ENCODE data around the gene RNASEL.

The RNASEL gene

GRCh38 chr1:182628657-182629056 is 39.6 kb upstream of the RNASEL start:
- DNase-seq (ENCODE audit: low spot score): no peak
- in situ Hi-C loops (cut with MboI; ENCODE audit: low pct_unique_long_range_greater_than_20kb, low sequenced_read_pairs, unreplicated experiment): no loop called here
- TF ChIP-seq, protein P1, sequence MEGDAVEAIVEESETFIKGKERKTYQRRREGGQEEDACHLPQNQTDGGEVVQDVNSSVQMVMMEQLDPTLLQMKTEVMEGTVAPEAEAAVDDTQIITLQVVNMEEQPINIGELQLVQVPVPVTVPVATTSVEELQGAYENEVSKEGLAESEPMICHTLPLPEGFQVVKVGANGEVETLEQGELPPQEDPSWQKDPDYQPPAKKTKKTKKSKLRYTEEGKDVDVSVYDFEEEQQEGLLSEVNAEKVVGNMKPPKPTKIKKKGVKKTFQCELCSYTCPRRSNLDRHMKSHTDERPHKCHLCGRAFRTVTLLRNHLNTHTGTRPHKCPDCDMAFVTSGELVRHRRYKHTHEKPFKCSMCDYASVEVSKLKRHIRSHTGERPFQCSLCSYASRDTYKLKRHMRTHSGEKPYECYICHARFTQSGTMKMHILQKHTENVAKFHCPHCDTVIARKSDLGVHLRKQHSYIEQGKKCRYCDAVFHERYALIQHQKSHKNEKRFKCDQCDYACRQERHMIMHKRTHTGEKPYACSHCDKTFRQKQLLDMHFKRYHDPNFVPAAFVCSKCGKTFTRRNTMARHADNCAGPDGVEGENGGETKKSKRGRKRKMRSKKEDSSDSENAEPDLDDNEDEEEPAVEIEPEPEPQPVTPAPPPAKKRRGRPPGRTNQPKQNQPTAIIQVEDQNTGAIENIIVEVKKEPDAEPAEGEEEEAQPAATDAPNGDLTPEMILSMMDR (IDR thresholded peaks at IDR 0.05; ENCODE audit: extremely low read depth, insufficient read depth, missing control alignments): no peak

- in situ Hi-C loops (cut with MboI; ENCODE audit: low pct_unique_long_range_greater_than_20kb, low sequenced_read_pairs, unreplicated experiment): no loop called here
- TF ChIP-seq, protein P1 (IDR thresholded peaks at IDR 0.05; ENCODE audit: extremely low read depth, insufficient read depth, missing control alignments): no peak
- no peak for DNase-seq (ENCODE audit: low spot score)
Observed at GRCh38 chr1:182627622-182628021, 38.6 kb upstream of the RNASEL start.

GRCh38 chr1:182626527-182626926 is 37.5 kb upstream of the RNASEL start:
- in situ Hi-C loops (cut with MboI; ENCODE audit: low pct_unique_long_range_greater_than_20kb, low sequenced_read_pairs, unreplicated experiment): no loop called here
- TF ChIP-seq, protein P1 (IDR thresholded peaks at IDR 0.05; ENCODE audit: extremely low read depth, insufficient read depth, missing control alignments): no peak

GRCh38 chr1:182625719-182626504 is 36.9 kb upstream of the RNASEL start:
- TF ChIP-seq, protein P1 (IDR thresholded peaks at IDR 0.05; ENCODE audit: extremely low read depth, insufficient read depth, missing control alignments): no peak
- no peak for DNase-seq (ENCODE audit: low spot score)
- in situ Hi-C loops (cut with MboI; ENCODE audit: low pct_unique_long_range_greater_than_20kb, low sequenced_read_pairs, unreplicated experiment): no loop called here

More at GRCh38 chr1:182626527-182626926, 37.5 kb upstream of the RNASEL start:
- no peak for DNase-seq (ENCODE audit: low spot score)

- DNase-seq (ENCODE audit: low spot score): no peak
- TF ChIP-seq, protein P1 (IDR thresholded peaks at IDR 0.05; ENCODE audit: extremely low read depth, insufficient read depth, missing control alignments): no peak
- in situ Hi-C loops (cut with MboI; ENCODE audit: low pct_unique_long_range_greater_than_20kb, low sequenced_read_pairs, unreplicated experiment): no loop called here
Observed at GRCh38 chr1:182625024-182625423, 36.0 kb upstream of the RNASEL start.

DNA sequence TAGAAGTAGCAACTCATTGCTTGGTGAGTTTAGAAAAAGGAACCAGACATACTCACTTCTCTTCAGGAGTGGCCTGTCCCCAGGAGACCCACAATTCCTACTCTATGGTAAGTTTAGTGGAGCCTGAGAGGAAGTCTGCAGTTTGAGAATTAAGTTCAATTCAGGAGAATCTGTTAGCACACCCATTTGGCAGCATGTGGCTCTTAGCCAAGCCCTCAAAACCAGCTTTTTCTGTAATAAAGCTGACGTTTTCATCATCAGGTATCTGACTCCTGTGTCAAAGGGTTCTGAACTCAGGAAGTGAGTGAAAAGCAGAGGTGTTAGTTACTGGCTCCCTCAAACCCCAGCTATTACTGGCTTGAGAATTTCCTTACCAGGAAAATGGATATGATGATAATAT is 35.5 kb upstream of the RNASEL start:
- in situ Hi-C loops (cut with MboI; ENCODE audit: low pct_unique_long_range_greater_than_20kb, low sequenced_read_pairs, unreplicated experiment): no loop called here
- DNase-seq (ENCODE audit: low spot score): no peak

More for the DNA sequence above, 35.5 kb upstream of the RNASEL start:
- TF ChIP-seq, protein P1 (IDR thresholded peaks at IDR 0.05; ENCODE audit: extremely low read depth, insufficient read depth, missing control alignments): no peak
